GM23338 (cell line): ENCODE results near the gene GDPD5. TPM values are rescaled to one million over a fixed set of nuclear protein-coding genes. Genes with fewer than 3 reads are reported as not detected.

Experiments
- ATAC-seq: fragments of 200-7000 bp; cut with Tn5 transposase; 3 replicates; pipeline ENCODE4 v1.9.1; 2020
- DNase-seq: peaks from one replicate; pipeline ENCODE4 v3.0.0-alpha.2; 2015; ENCODE audit warnings: low spot score
- H2AFZ ChIP-seq: fragments of 200-600 bp; sonication (generic); 2 replicates; pipeline ENCODE4 v1.8.0; 2016; ENCODE audit warnings: antibody characterized with exemption, mild to moderate bottlenecking, moderate library complexity
- H3F3A ChIP-seq: fragments of 200-600 bp; sonication (generic); replicated peaks from 2 replicates; pipeline ENCODE4 v1.8.0; 2017; ENCODE audit warnings: antibody characterized with exemption, mixed run types, low read depth
- H3K27ac ChIP-seq: fragments of 200-600 bp; sonication (generic); 2 replicates; pipeline ENCODE4 v1.6.1; 2016; ENCODE audit warnings: low read depth
- H3K27me3 ChIP-seq: fragments of 200-600 bp; sonication (generic); 2 replicates; pipeline ENCODE4 v1.8.0; 2016; ENCODE audit warnings: mild to moderate bottlenecking, mixed run types, moderate library complexity; ENCODE audit not compliant: insufficient read depth
- H3K36me3 ChIP-seq: fragments of 200-600 bp; sonication (generic); 2 replicates; pipeline ENCODE4 v1.8.0; 2016; ENCODE audit warnings: mild to moderate bottlenecking; ENCODE audit not compliant: insufficient read depth
- H3K4me1 ChIP-seq: fragments of 200-600 bp; sonication (generic); 2 replicates; pipeline ENCODE4 v1.8.0; 2016; ENCODE audit warnings: mild to moderate bottlenecking, moderate library complexity; ENCODE audit not compliant: insufficient read depth
- H3K4me2 ChIP-seq: fragments of 200-600 bp; sonication (generic); 2 replicates; pipeline ENCODE4 v1.7.1; 2017; ENCODE audit warnings: mixed run types
- H3K4me3 ChIP-seq: fragments of 200-600 bp; sonication (generic); 2 replicates; pipeline ENCODE4 v1.6.1; 2016; ENCODE audit warnings: mixed run types
- H3K79me2 ChIP-seq: fragments of 200-600 bp; sonication (generic); replicated peaks from 2 replicates; pipeline ENCODE4 v1.8.0; 2017; ENCODE audit warnings: mild to moderate bottlenecking; ENCODE audit not compliant: insufficient read depth
- H3K9me2 ChIP-seq: fragments of 200-600 bp; sonication (generic); 2 replicates; pipeline ENCODE4 v1.8.0; 2017; ENCODE audit not compliant: insufficient read depth
- H4K20me1 ChIP-seq: fragments of 200-600 bp; sonication (generic); replicated peaks from 2 replicates; pipeline ENCODE4 v1.8.0; 2017; ENCODE audit warnings: mild to moderate bottlenecking; ENCODE audit not compliant: insufficient read depth
- H3K27ac Mint-ChIP-seq: 2 replicates; pipeline ENCODE4 v1.8.0; 2020; ENCODE audit warnings: inconsistent platforms, mild to moderate bottlenecking, moderate library complexity, mixed read lengths
- H3K27me3 Mint-ChIP-seq: 3 replicates; pipeline ENCODE4 v1.8.0; 2022; ENCODE audit warnings: low read depth, mild to moderate bottlenecking, moderate library complexity, mixed read lengths, inconsistent platforms; ENCODE audit not compliant: insufficient read depth, poor library complexity
- H3K36me3 Mint-ChIP-seq: 3 replicates; pipeline ENCODE4 v1.8.0; 2021; ENCODE audit warnings: low read depth, mild to moderate bottlenecking, inconsistent platforms, moderate library complexity, mixed read lengths
- H3K4me1 Mint-ChIP-seq: 3 replicates; pipeline ENCODE4 v1.8.0; 2020; ENCODE audit warnings: mild to moderate bottlenecking, inconsistent platforms, mixed read lengths
- H3K4me3 Mint-ChIP-seq: 3 replicates; pipeline ENCODE4 v1.8.0; 2021; ENCODE audit warnings: moderate library complexity, mild to moderate bottlenecking, inconsistent platforms, mixed read lengths
- H3K9me3 Mint-ChIP-seq: 3 replicates; pipeline ENCODE4 v1.8.0; 2020; ENCODE audit warnings: moderate library complexity, mild to moderate bottlenecking, inconsistent platforms, mixed read lengths
- ETS1 ChIP-seq: IDR thresholded peaks from 2 replicates; pipeline ENCODE4 v1.6.1; 2016; ENCODE audit warnings: antibody characterized with exemption
- EZH2 ChIP-seq: fragments of 200-600 bp; sonication (generic); IDR thresholded peaks from one replicate; pipeline ENCODE4 v1.8.0; 2017; ENCODE audit warnings: antibody characterized with exemption, mild to moderate bottlenecking, low read depth; ENCODE audit not compliant: unreplicated experiment
- JUNB ChIP-seq: IDR thresholded peaks from one replicate; pipeline ENCODE4 v1.6.1; 2016; ENCODE audit warnings: antibody characterized with exemption; ENCODE audit not compliant: unreplicated experiment
- STAT1 ChIP-seq: IDR thresholded peaks from one replicate; pipeline ENCODE4 v1.6.1; 2016; ENCODE audit warnings: antibody characterized with exemption; ENCODE audit not compliant: unreplicated experiment
- ZNF114 ChIP-seq: fragments of 250-450 bp; sonication (Bioruptor Pico); IDR thresholded peaks from 2 replicates; pipeline ENCODE4 v1.5.0; 2020; ENCODE audit warnings: mild to moderate bottlenecking, moderate library complexity
- ZNF331 ChIP-seq: fragments of 250-450 bp; sonication (Bioruptor Pico); IDR thresholded peaks from 2 replicates; pipeline ENCODE4 v1.5.0; 2020; ENCODE audit warnings: low read depth, mild to moderate bottlenecking, moderate library complexity
- ZNF462 ChIP-seq: fragments of 250-450 bp; sonication (Bioruptor Pico); IDR thresholded peaks from 2 replicates; pipeline ENCODE4 v1.5.0; 2020; ENCODE audit warnings: mild to moderate bottlenecking, moderate library complexity
- polyA plus RNA-seq: library from polyadenylated mRNA; unstranded; fragments of >200 nt; fragmentation: Nextera tagmentation; extraction: Ambion mirVana; gene quantifications from 2 replicates; pipeline ENCODE4 v1.2.1, GENCODE V29; 2016
- total RNA-seq: library from RNA; depleted of rRNA; stranded (reverse); fragments of >200 nt; shearing (Covaris generic); gene quantifications from 2 replicates; pipeline ENCODE4 v1.2.3, GENCODE V29; 2014
- TF ChIP-seq, protein P1 (sequence below): IDR thresholded peaks from one replicate; pipeline ENCODE4 v1.6.1; 2018; ENCODE audit warnings: antibody characterized with exemption; ENCODE audit not compliant: unreplicated experiment
- TF ChIP-seq, protein P2 (sequence below), 2 experiments: fragments of 200-600 bp in 1 of 2; sonication (generic) in 1 of 2; conservative IDR thresholded peaks; 2 replicates each; pipeline versions ENCODE4 v1.5.1 to v1.6.1; 2016 to 2017; ENCODE audit warnings: antibody characterized with exemption in 2 of 2, low read depth in 2 of 2, mild to moderate bottlenecking in 2 of 2, moderate library complexity in 1 of 2

Gene GDPD5
- total and polyA plus RNA-seq, 2 experiments from 2014 or later: 1.6 to 4.9 TPM

DNA sequence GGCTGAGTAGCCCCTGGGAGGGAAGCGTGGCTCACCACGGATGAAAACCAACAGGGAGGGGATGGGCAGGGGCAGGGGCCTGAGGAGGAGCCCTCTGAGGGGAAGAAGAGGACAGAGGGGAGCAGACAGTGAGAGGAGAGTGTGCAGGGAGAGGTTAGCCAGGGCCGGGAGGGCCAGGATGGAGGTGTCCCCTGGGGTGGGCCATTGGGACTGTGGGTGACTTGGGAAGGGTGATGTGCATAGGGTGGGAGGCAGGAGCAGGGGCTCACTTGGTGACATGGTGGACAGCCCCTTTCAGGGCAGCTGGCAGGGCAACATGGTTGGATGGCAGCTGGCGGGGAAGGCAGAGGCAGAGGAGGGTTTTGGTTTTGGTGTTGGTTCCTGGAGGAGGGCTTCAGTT, 5.6 kb upstream of the GDPD5 start:
- Histone ChIP-seq H3K9me2 (no peaks in the 10 kb centered on the region), H3K79me2 (no peaks in the 10 kb centered on the region; the same call in 1 of the 2 replicates), H3K36me3 (no peaks in the 10 kb centered on the region), H3K27me3 (peaks cover 9% of the 10 kb centered on the region; the same call in 1 of the 2 replicates), H3K4me2 (no peak overlapping the region), H4K20me1 (no peaks in the 10 kb centered on the region), H3K4me1 (peaks cover 4% of the 10 kb centered on the region; the same call in 1 of the 2 replicates), H3K27ac (no peak overlapping the region), H3F3A (no peaks in the 10 kb centered on the region), H2AFZ (no peak overlapping the region), H3K4me3 (no peak overlapping the region)
- no peak; the same call in 2 of the 3 replicates for ATAC-seq
- no peak overlapping the region for H3K27ac Mint-ChIP-seq
- peak; percentile 22 for DNase-seq
- H3K4me1 Mint-ChIP-seq: peaks cover 20% of the 10 kb centered on the region
- no peak overlapping the region for H3K4me3 Mint-ChIP-seq
- no peaks in the 10 kb centered on the region for H3K36me3 Mint-ChIP-seq
- TF ChIP-seq, protein P1, sequence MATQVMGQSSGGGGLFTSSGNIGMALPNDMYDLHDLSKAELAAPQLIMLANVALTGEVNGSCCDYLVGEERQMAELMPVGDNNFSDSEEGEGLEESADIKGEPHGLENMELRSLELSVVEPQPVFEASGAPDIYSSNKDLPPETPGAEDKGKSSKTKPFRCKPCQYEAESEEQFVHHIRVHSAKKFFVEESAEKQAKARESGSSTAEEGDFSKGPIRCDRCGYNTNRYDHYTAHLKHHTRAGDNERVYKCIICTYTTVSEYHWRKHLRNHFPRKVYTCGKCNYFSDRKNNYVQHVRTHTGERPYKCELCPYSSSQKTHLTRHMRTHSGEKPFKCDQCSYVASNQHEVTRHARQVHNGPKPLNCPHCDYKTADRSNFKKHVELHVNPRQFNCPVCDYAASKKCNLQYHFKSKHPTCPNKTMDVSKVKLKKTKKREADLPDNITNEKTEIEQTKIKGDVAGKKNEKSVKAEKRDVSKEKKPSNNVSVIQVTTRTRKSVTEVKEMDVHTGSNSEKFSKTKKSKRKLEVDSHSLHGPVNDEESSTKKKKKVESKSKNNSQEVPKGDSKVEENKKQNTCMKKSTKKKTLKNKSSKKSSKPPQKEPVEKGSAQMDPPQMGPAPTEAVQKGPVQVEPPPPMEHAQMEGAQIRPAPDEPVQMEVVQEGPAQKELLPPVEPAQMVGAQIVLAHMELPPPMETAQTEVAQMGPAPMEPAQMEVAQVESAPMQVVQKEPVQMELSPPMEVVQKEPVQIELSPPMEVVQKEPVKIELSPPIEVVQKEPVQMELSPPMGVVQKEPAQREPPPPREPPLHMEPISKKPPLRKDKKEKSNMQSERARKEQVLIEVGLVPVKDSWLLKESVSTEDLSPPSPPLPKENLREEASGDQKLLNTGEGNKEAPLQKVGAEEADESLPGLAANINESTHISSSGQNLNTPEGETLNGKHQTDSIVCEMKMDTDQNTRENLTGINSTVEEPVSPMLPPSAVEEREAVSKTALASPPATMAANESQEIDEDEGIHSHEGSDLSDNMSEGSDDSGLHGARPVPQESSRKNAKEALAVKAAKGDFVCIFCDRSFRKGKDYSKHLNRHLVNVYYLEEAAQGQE: no peak
- TF ChIP-seq, protein P2, sequence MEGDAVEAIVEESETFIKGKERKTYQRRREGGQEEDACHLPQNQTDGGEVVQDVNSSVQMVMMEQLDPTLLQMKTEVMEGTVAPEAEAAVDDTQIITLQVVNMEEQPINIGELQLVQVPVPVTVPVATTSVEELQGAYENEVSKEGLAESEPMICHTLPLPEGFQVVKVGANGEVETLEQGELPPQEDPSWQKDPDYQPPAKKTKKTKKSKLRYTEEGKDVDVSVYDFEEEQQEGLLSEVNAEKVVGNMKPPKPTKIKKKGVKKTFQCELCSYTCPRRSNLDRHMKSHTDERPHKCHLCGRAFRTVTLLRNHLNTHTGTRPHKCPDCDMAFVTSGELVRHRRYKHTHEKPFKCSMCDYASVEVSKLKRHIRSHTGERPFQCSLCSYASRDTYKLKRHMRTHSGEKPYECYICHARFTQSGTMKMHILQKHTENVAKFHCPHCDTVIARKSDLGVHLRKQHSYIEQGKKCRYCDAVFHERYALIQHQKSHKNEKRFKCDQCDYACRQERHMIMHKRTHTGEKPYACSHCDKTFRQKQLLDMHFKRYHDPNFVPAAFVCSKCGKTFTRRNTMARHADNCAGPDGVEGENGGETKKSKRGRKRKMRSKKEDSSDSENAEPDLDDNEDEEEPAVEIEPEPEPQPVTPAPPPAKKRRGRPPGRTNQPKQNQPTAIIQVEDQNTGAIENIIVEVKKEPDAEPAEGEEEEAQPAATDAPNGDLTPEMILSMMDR (conservative IDR thresholded peaks at IDR 0.05; ENCODE audit: low read depth in 2 of 2): no peak
- no peak for TF ChIP-seq ZNF114 (CRISPR knock-in tag)
- no peaks in the 10 kb centered on the region for H3K9me3 Mint-ChIP-seq
- peaks cover 25% of the 10 kb centered on the region for H3K27me3 Mint-ChIP-seq

- Mint-ChIP-seq H3K27ac (no peak overlapping the region), H3K4me3 (no peak overlapping the region; the same call in 2 of the 3 replicates)
- TF ChIP-seq EZH2: no peak
- TF ChIP-seq ZNF462 (CRISPR knock-in tag): no peak
- no peak for TF ChIP-seq JUNB
- TF ChIP-seq ETS1: no peak
- TF ChIP-seq STAT1: no peak
- TF ChIP-seq ZNF331: no peak
These were observed 4.8 kb upstream of the GDPD5 start for GRCh38 chr11:75530577-75530976.

More at GRCh38 chr11:75530577-75530976, 4.8 kb upstream of the GDPD5 start:
- Mint-ChIP-seq H3K36me3 (no peaks in the 10 kb centered on the region), H3K9me3 (no peaks in the 10 kb centered on the region), H3K4me1 (peaks cover 20% of the 10 kb centered on the region), H3K27me3 (peaks cover 26% of the 10 kb centered on the region)
- no peaks in the 10 kb centered on the region for H3F3A ChIP-seq
- H3K27me3 ChIP-seq: peaks cover 9% of the 10 kb centered on the region; the same call in 1 of the 2 replicates
- H3K36me3 ChIP-seq: no peaks in the 10 kb centered on the region
- H4K20me1 ChIP-seq: no peaks in the 10 kb centered on the region
- no peaks in the 10 kb centered on the region; the same call in 1 of the 2 replicates for H3K79me2 ChIP-seq
- no peak overlapping the region for H3K27ac ChIP-seq
- H3K4me2 ChIP-seq: no peak overlapping the region
- H2AFZ ChIP-seq: no peak overlapping the region
- DNase-seq (no peak), ATAC-seq (no peak)
- no peak overlapping the region for H3K4me3 ChIP-seq
- H3K4me1 ChIP-seq: peaks cover 4% of the 10 kb centered on the region; the same call in 1 of the 2 replicates
- H3K9me2 ChIP-seq: no peaks in the 10 kb centered on the region
